Transverse colon (tissue), 4 donors: ENCODE data around the gene STRA8.
"Not testable (repeated sequence)": the region's sequence is repeated elsewhere in the genome, so short reads cannot be mapped to it uniquely, and the experiment has no call there.

Experiments
- CTCF ChIP-seq, 5 experiments: fragments of 200-600 bp in 3 of 5; fragments of 450-650 bp in 2 of 5; sonication (generic) in 3 of 5; IDR thresholded peaks; 1 replicate in 2 of 5; 2 replicates in 3 of 5; pipeline ENCODE4 v1.5.1; 2016 to 2017; ENCODE audit warnings: antibody characterized with exemption in 5 of 5, inconsistent platforms in 3 of 5, mild to moderate bottlenecking in 2 of 5, moderate library complexity in 1 of 5
- EP300 ChIP-seq: sonication (generic); formaldehyde crosslinking; IDR thresholded peaks from one replicate; pipeline ENCODE4 v1.6.1; 2017; ENCODE audit warnings: antibody characterized with exemption, low read depth
- POLR2AphosphoS5 ChIP-seq, 3 donors: sonication (generic); formaldehyde crosslinking; IDR thresholded peaks; one replicate each; pipeline ENCODE4 v1.6.1; 2016; ENCODE audit warnings: antibody characterized with exemption in 3 of 3

- TF ChIP-seq POLR2AphosphoS5 (IDR thresholded peaks at IDR 0.05); CTCF (IDR thresholded peaks at IDR 0.05); EP300: not testable (repeated sequence)
Observed at GRCh38 chr7:135211946-135212685, 21.5 kb upstream of the STRA8 start.
